HEK293 (cell line): Measurements from ENCODE around the gene THEM5.

ENCODE experiments used
- CTCF ChIA-PET: fragments of 350-600 bp; formaldehyde crosslinking; extraction: SDS; loops from one replicate; lab custom pipeline; 2021; ENCODE audit warnings: antibody characterized with exemption; lab: Yijun Ruan, JAX
- POLR2A ChIA-PET: fragments of 300-600 bp; formaldehyde crosslinking; extraction: SDS; loops from one replicate; lab custom pipeline; 2020; ENCODE audit warnings: antibody characterized with exemption, inconsistent platforms; lab: Yijun Ruan, JAX
- H3K27ac ChIP-seq: fragments of 200-500 bp; sonication (Bioruptor generic); 2 replicates; pipeline ENCODE4 v1.5.1; 2014; ENCODE audit warnings: low read depth, low read length, control low read depth, inconsistent platforms; ENCODE audit errors: extremely low read depth
- H3K36me3 ChIP-seq, 2 experiments: fragments of 200-500 bp in 1 of 2; sonication (Bioruptor generic) in 1 of 2; 1 replicate in 1 of 2; 2 replicates in 1 of 2; pipeline ENCODE4 v1.5.1; 2014 to 2017; ENCODE audit warnings: inconsistent platforms in 2 of 2, low read length in 2 of 2; ENCODE audit not compliant: control insufficient read depth in 2 of 2, insufficient read depth in 1 of 2
- H3K4me1 ChIP-seq: fragments of 200-500 bp; sonication (Bioruptor generic); 2 replicates; pipeline ENCODE4 v1.5.1; 2014; ENCODE audit warnings: mild to moderate bottlenecking, low read length, inconsistent platforms; ENCODE audit not compliant: control insufficient read depth, insufficient read depth
- H3K4me3 ChIP-seq: 2 replicates; pipeline ENCODE4 v1.5.1; 2011; ENCODE audit warnings: low read depth, mild to moderate bottlenecking, control low read depth, low read length, moderate library complexity
- H3K9me3 ChIP-seq: fragments of 200-500 bp; sonication (Bioruptor generic); 2 replicates; pipeline ENCODE4 v1.5.1; 2014; ENCODE audit warnings: low read depth, low read length, inconsistent platforms; ENCODE audit not compliant: control insufficient read depth, insufficient read depth
- BCL11A ChIP-seq: fragments of 450-650 bp; formaldehyde crosslinking; IDR thresholded peaks from 2 replicates; pipeline ENCODE4 v1.5.1; 2016; ENCODE audit warnings: low read depth, missing biosample characterization, missing genetic modification characterization
- BCL11B ChIP-seq: fragments of 450-650 bp; formaldehyde crosslinking; IDR thresholded peaks from 2 replicates; pipeline ENCODE4 v1.5.1; 2016; ENCODE audit warnings: low read depth, missing biosample characterization, missing genetic modification characterization
- FEZF1 ChIP-seq: fragments of 450-650 bp; formaldehyde crosslinking; IDR thresholded peaks from 2 replicates; pipeline ENCODE4 v1.5.1; 2016; ENCODE audit warnings: missing biosample characterization, missing genetic modification characterization
- KLF9 ChIP-seq: fragments of 450-650 bp; formaldehyde crosslinking; IDR thresholded peaks from 2 replicates; pipeline ENCODE4 v1.5.1; 2016; ENCODE audit warnings: missing biosample characterization, missing genetic modification characterization, low read depth
- SP7 ChIP-seq: fragments of 450-650 bp; formaldehyde crosslinking; IDR thresholded peaks from 2 replicates; pipeline ENCODE4 v1.5.1; 2016; ENCODE audit warnings: missing biosample characterization, missing genetic modification characterization
- ZBTB1 ChIP-seq: fragments of 450-650 bp; formaldehyde crosslinking; IDR thresholded peaks from 2 replicates; pipeline ENCODE4 v1.5.1; 2016; ENCODE audit warnings: missing biosample characterization, missing genetic modification characterization
- ZFHX2 ChIP-seq: fragments of 450-650 bp; formaldehyde crosslinking; conservative IDR thresholded peaks from 2 replicates; pipeline ENCODE4 v1.5.1; 2016; ENCODE audit warnings: missing biosample characterization, missing genetic modification characterization
- ZNF114 ChIP-seq: fragments of 450-650 bp; formaldehyde crosslinking; IDR thresholded peaks from 2 replicates; pipeline ENCODE4 v1.5.0; 2017; ENCODE audit warnings: missing biosample characterization, missing genetic modification characterization
- ZNF133 ChIP-seq: fragments of 450-650 bp; formaldehyde crosslinking; IDR thresholded peaks from 2 replicates; pipeline ENCODE4 v1.5.1; 2016; ENCODE audit warnings: missing biosample characterization, missing genetic modification characterization
- ZNF433 ChIP-seq: fragments of 450-650 bp; formaldehyde crosslinking; IDR thresholded peaks from 2 replicates; pipeline ENCODE4 v1.5.1; 2016; ENCODE audit warnings: missing biosample characterization, missing genetic modification characterization, low read depth
- ZNF48 ChIP-seq: fragments of 450-650 bp; formaldehyde crosslinking; IDR thresholded peaks from 2 replicates; pipeline ENCODE4 v1.5.1; 2016; ENCODE audit warnings: missing biosample characterization, missing genetic modification characterization
- ZNF514 ChIP-seq: fragments of 450-650 bp; formaldehyde crosslinking; IDR thresholded peaks from 2 replicates; pipeline ENCODE4 v1.5.1; 2016; ENCODE audit warnings: missing biosample characterization, missing genetic modification characterization
- ZNF549 ChIP-seq: fragments of 450-650 bp; IDR thresholded peaks from 2 replicates; pipeline ENCODE4 v1.5.1; 2018; ENCODE audit warnings: missing biosample characterization, missing genetic modification characterization, mild to moderate bottlenecking, inconsistent platforms, moderate library complexity
- ZNF558 ChIP-seq: fragments of 450-650 bp; formaldehyde crosslinking; IDR thresholded peaks from 2 replicates; pipeline ENCODE4 v1.5.1; 2016; ENCODE audit warnings: missing biosample characterization, missing genetic modification characterization
- ZNF571 ChIP-seq: fragments of 450-650 bp; formaldehyde crosslinking; IDR thresholded peaks from 2 replicates; pipeline ENCODE4 v1.5.0; 2017; ENCODE audit warnings: missing biosample characterization, missing genetic modification characterization
- ZNF777 ChIP-seq: fragments of 450-650 bp; formaldehyde crosslinking; IDR thresholded peaks from 2 replicates; pipeline ENCODE4 v1.5.1; 2017; ENCODE audit warnings: missing biosample characterization, missing genetic modification characterization, borderline replicate concordance
- ZNF785 ChIP-seq: fragments of 450-650 bp; formaldehyde crosslinking; IDR thresholded peaks from 2 replicates; pipeline ENCODE4 v1.5.1; 2016; ENCODE audit warnings: missing biosample characterization, missing genetic modification characterization
- TF ChIP-seq, protein P1 (sequence below): fragments of 450-650 bp; formaldehyde crosslinking; IDR thresholded peaks from 2 replicates; pipeline ENCODE4 v1.5.1; 2016; ENCODE audit warnings: missing biosample characterization, missing genetic modification characterization
- TF ChIP-seq, protein P2 (sequence below): fragments of 450-650 bp; formaldehyde crosslinking; IDR thresholded peaks from 2 replicates; pipeline ENCODE4 v1.5.1; 2016; ENCODE audit warnings: missing biosample characterization, missing genetic modification characterization, borderline replicate concordance

THEM5 gene

DNA sequence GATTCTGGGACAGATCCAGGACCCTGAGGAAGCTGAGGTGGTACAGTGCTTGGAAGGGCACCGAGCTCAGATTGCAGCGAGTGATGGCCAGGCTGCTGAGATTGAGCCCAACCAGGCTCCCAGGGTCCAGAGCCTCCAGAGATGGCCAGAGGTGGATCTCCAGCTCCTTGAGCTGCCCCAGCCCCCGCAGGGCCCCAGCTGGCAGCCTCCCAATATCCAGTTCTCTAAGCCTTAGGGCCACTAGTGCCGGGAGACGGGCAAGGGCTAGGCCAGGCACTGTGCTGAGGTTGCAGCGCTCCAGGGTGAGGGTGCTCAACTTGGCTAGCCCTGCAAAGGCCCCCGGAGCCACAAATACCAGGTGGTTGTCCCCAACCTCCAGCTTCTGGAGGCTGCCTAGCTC lies 51.7 kb downstream of the THEM5 start:
- Histone ChIP-seq H3K4me1 (no peaks in the 10 kb centered on the region), H3K36me3 (no peaks in the 10 kb centered on the region), H3K4me3 (no peak overlapping the region), H3K27ac (no peak overlapping the region), H3K9me3 (no peaks in the 10 kb centered on the region)
- POLR2A ChIA-PET, result no interaction called here
- no peak for TF ChIP-seq ZNF549 (tag by site-specific recombination)
- no peak for TF ChIP-seq ZNF114 (tag by site-specific recombination)
- no peak for TF ChIP-seq ZNF785
- TF ChIP-seq ZNF433 (tag by site-specific recombination), result no peak
- CTCF ChIA-PET, result interaction anchor here (0.6 to 0.9 kb wide), 2 partner anchors 12 to 34 kb away, joined by 3 read pairs; no protein-coding TSS in a partner anchor

DNA sequence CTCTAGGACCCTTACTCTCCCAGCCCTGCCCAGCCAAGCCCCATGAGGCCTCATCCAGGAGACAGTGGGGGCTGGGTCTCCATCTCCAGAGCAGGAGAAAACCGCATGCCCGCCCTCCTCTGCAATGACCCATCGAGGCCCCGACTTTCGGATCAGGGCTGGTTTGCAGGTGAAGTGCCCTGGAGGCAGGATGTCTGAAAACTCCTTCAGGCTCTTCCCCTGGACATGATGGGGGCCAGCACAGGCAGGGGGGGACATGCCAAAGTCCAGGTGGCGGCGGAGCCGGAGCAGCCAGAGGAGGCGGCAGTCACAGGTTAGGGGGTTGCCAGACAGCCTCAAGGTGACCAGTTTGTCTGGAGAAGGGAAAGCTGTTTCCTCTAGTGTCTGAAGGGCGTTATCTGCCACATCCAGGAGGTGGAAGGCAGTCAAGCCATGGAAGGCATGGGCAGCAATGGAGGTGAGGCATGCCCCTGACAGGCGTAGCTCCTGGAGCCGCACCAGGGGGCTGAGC lies 52.1 kb downstream of the THEM5 start:
- H3K4me1 ChIP-seq, result no peaks in the 10 kb centered on the region
- ChIA-PET CTCF (interaction anchor here (0.9 kb wide), 1 partner anchor 12 kb away, joined by 3 read pairs; no protein-coding TSS in a partner anchor), POLR2A (no interaction called here)

DNA sequence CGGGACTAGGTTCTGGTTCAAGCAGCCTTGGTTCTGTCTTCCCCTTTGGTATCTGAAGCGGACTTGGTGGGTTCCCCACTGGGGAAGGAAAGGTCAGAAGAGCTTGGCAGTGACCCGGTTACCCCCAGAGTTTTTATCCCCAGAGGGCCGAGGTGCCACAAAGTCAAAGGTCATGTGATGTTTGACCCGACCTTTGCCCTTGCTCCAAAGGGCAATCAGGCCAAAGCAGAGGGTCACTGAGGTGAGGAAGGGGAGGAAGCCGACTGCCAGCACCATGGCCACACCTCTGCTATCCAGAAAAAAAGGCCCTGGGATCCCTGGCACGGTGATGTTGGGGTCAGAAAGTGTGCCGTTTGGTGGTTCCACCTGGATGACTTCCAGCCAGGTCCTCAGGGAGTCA lies 52.7 kb downstream of the THEM5 start:
- Histone ChIP-seq H3K4me1 (no peaks in the 10 kb centered on the region), H3K27ac (no peak overlapping the region), H3K4me3 (no peak overlapping the region), H3K36me3 (no peaks in the 10 kb centered on the region), H3K9me3 (no peaks in the 10 kb centered on the region)
- CTCF ChIA-PET, result no interaction called here
- peak; percentile 67; the same call in 1 of the 2 replicates for TF ChIP-seq BCL11B (tag by site-specific recombination)
- peak; percentile 57; the same call in 1 of the 2 replicates for TF ChIP-seq BCL11A
- TF ChIP-seq ZNF777 (tag by site-specific recombination), result no peak
- no peak for TF ChIP-seq KLF9
- POLR2A ChIA-PET, result no interaction called here

More for the DNA sequence above, 52.1 kb downstream of the THEM5 start:
- Histone ChIP-seq H3K27ac (no peak overlapping the region), H3K36me3 (no peaks in the 10 kb centered on the region), H3K9me3 (no peaks in the 10 kb centered on the region), H3K4me3 (no peak overlapping the region)
- TF ChIP-seq ZNF48 (tag by site-specific recombination), result no peak
- no peak for TF ChIP-seq ZBTB1 (tag by site-specific recombination)
- TF ChIP-seq, protein P1, sequence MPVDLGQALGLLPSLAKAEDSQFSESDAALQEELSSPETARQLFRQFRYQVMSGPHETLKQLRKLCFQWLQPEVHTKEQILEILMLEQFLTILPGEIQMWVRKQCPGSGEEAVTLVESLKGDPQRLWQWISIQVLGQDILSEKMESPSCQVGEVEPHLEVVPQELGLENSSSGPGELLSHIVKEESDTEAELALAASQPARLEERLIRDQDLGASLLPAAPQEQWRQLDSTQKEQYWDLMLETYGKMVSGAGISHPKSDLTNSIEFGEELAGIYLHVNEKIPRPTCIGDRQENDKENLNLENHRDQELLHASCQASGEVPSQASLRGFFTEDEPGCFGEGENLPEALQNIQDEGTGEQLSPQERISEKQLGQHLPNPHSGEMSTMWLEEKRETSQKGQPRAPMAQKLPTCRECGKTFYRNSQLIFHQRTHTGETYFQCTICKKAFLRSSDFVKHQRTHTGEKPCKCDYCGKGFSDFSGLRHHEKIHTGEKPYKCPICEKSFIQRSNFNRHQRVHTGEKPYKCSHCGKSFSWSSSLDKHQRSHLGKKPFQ (tag by site-specific recombination), result no peak
- TF ChIP-seq, protein P2, sequence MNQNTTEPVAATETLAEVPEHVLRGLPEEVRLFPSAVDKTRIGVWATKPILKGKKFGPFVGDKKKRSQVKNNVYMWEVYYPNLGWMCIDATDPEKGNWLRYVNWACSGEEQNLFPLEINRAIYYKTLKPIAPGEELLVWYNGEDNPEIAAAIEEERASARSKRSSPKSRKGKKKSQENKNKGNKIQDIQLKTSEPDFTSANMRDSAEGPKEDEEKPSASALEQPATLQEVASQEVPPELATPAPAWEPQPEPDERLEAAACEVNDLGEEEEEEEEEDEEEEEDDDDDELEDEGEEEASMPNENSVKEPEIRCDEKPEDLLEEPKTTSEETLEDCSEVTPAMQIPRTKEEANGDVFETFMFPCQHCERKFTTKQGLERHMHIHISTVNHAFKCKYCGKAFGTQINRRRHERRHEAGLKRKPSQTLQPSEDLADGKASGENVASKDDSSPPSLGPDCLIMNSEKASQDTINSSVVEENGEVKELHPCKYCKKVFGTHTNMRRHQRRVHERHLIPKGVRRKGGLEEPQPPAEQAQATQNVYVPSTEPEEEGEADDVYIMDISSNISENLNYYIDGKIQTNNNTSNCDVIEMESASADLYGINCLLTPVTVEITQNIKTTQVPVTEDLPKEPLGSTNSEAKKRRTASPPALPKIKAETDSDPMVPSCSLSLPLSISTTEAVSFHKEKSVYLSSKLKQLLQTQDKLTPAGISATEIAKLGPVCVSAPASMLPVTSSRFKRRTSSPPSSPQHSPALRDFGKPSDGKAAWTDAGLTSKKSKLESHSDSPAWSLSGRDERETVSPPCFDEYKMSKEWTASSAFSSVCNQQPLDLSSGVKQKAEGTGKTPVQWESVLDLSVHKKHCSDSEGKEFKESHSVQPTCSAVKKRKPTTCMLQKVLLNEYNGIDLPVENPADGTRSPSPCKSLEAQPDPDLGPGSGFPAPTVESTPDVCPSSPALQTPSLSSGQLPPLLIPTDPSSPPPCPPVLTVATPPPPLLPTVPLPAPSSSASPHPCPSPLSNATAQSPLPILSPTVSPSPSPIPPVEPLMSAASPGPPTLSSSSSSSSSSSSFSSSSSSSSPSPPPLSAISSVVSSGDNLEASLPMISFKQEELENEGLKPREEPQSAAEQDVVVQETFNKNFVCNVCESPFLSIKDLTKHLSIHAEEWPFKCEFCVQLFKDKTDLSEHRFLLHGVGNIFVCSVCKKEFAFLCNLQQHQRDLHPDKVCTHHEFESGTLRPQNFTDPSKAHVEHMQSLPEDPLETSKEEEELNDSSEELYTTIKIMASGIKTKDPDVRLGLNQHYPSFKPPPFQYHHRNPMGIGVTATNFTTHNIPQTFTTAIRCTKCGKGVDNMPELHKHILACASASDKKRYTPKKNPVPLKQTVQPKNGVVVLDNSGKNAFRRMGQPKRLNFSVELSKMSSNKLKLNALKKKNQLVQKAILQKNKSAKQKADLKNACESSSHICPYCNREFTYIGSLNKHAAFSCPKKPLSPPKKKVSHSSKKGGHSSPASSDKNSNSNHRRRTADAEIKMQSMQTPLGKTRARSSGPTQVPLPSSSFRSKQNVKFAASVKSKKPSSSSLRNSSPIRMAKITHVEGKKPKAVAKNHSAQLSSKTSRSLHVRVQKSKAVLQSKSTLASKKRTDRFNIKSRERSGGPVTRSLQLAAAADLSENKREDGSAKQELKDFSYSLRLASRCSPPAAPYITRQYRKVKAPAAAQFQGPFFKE (tag by site-specific recombination), result no peak
- no peak for TF ChIP-seq ZNF133 (tag by site-specific recombination)
- no peak for TF ChIP-seq SP7 (tag by site-specific recombination)
- TF ChIP-seq ZFHX2 (tag by site-specific recombination), result no peak
- no peak for TF ChIP-seq FEZF1 (tag by site-specific recombination)
- TF ChIP-seq ZNF558, result no peak
- TF ChIP-seq ZNF514 (tag by site-specific recombination), result no peak
- TF ChIP-seq ZNF571 (tag by site-specific recombination), result no peak
